Daoy (cell line): ENCODE data around the gene MAN1B1. TPM values are rescaled to one million over a fixed set of nuclear protein-coding genes. Genes with fewer than 3 reads are reported as not detected.

ENCODE experiments used
- DNase-seq: peaks from one replicate; pipeline ENCODE4 v3.0.0-alpha.2; 2015; ENCODE audit warnings: low read depth
- total RNA-seq: library from RNA; depleted of rRNA; stranded (reverse); fragments of >200 nt; shearing (Covaris generic); gene quantifications from 2 replicates; pipeline ENCODE4 v1.2.3, GENCODE V29; 2014; rRNA removed

Gene MAN1B1
- 57.5 and 61.9 TPM in 2 replicates for total RNA-seq

GRCh38 chr9:137086531-137087408 lies at the start of gene MAN1B1:
MAN1B1 (plus strand) TSS chr9:137086985; CDS start chr9:137087000, 15 bp downstream.
- DNase-seq = peak; percentile 100

- no peak for DNase-seq
Measured at GRCh38 chr9:137037035-137037434, 49.8 kb upstream of the MAN1B1 start.

- DNase-seq = no peak
Measured at GRCh38 chr9:137037483-137037882, 49.3 kb upstream of the MAN1B1 start.

GRCh38 chr9:137038916-137039315 lies 47.9 kb upstream of the MAN1B1 start:
- DNase-seq = no peak

DNA sequence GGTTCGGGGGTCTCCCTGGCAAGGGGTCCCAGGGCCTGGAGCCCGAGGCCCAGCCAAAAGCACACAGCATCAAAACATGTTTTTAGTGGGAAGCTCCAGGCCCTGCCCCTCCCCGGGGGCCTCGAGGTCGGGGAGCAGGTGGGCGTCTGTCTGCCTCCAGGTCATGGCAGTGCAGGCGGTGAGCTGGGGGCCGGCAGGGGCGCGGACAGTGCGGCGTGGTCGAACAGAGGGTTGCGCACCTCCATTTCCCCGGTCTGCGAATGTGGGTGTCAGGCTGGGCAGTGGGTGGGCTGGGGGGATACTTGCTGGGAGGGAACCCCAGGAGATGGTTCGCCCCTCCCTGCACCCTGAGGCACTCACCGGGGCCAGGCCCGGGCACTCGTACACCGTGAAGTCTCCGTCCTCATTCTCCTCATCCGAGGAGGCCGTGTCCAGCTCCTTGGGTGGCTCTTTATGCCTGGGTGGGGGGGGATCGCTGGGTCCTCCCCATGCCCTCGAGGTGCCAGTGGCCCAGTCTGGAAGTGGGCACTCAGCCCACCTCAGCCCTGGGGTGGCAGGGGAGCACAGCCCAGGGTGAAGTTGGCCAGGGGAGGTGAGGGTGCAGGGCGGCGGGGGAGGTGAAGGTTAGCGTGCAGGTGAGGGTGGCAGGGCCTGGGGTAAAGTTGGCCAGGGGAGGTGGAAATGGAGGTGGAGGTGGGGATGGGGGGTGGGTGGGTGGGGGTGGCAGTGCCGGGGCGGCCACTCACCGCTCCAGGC lies 47.0 kb upstream of the MAN1B1 start:
- no peak for DNase-seq

DNA sequence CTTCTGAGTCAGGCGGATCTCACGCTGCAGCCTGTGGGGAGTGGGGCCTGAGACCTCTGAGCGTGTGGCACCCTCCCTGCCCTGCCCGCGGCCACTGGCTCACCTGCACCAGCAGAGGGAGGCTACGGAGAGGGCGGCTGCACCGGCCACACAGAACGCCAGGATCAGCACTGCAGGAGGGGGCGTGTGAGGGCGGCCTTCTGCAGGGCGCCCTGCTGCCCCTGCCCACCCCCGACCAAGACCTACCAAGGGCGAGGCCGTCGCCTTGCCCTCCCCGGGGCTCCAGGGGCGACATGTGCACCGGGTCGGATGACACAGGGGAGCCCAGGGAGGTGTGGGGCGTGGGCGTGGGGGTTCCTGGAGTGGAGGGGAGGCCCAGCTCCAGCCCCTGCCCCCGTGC lies 46.2 kb upstream of the MAN1B1 start:
- DNase-seq = no peak

GRCh38 chr9:137041124-137041523 lies 45.7 kb upstream of the MAN1B1 start:
- no peak for DNase-seq

- no peak for DNase-seq
Measured at GRCh38 chr9:137042751-137043727, 43.7 kb upstream of the MAN1B1 start.

DNA sequence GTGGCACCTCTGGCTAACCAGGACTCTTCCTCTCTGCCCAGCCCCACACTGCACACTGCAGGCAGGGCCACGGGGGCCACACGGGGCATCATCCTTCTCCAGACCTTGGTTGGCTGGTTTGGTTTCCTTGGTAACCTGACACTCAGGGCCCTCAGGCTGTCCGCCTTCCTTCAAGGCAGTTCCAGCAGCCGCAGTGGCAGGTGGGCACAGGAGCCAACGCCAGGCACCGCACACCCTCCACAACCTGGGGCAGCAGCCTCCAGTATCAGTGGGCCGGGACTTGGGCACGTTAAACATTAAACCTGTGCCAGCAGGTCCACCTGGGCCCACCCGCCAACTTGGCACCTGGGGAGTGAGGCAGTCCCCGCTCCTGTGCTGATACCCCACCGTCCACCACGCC lies 42.7 kb upstream of the MAN1B1 start:
- no peak for DNase-seq

DNA sequence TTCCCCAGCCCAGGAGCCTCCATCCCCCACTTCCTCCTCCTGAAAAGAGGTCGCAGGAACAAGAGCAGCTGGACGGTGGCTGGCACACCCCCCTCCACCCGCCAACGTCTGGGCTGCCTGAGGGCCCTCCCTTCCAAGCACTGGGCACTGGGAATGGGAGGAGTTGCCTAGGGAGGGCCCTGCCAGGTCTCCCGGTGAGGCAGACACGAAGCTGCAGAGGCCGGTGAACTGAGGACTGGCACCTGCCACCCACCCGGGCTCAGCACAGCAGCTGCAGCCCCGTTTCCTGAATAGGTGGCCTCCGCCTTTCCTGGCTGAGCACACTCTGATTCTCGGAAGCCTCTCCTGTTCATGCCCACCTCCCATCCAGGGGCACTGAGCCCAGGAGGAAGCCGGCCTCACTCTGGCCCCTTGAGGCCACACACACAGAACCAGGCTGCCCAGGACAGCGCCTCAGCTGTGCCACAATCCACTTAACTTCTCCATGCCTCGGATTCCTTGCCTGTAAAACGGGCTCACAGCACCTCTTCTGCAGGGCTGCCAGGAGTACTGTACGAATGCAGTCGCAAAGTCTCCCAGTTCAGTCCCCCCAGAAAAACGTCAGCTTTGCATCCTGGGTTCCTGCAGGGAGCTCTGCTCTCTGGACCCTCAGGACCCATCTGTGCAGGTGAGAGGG lies 42.1 kb upstream of the MAN1B1 start:
- DNase-seq = peak; percentile 44

DNA sequence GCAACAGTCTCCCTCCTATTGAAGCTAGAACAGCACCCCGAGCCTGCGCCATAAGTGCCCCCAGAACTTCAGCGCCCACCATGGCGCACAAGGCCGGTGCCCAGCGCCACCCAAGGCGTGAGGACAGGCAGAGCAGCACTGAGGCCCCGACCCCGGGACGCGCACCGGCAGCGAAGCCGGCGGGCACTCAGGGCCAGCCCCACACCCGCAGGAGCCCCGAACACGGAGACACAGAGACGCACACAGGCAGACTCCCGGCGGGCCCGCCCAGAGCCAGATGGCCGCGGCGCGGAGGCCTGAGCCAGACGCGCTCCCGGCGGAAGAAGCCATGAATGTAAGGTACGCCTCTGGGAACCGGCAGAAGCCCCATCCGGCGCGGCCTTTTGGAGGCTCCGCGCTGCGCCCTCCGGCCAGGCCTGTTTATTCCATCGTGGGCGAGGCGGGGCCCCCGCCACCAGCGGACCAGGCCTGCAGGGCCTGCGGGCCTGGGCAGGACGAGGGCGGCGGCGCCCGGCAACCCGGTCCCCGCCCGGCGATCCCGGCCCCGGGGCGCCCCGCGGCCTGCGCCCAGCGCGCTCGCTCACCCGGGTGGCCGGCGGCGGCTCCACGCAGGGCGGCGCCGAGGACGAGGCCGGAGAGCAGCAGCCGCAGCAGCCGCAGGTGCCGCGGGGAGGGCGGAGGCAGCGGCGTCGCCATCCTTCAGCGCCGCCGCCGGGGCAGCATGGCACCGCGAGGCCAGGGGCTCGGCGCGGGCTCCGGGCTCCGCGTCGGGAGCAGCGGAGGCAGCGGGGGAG lies 41.3 kb upstream of the MAN1B1 start:
- DNase-seq = peak; percentile 70

- DNase-seq = peak; percentile 90
Measured at GRCh38 chr9:137046088-137046787, 40.5 kb upstream of the MAN1B1 start, which contains the start of gene NPDC1. NPDC1 (minus strand) TSS chr9:137046177; CDS start chr9:137045989, 188 bp downstream.

- peak; percentile 63 for DNase-seq
Measured at GRCh38 chr9:137048655-137049543, 37.9 kb upstream of the MAN1B1 start.

- peak; percentile 80 for DNase-seq
Measured at GRCh38 chr9:137049544-137050449, 37.0 kb upstream of the MAN1B1 start.

- peak; percentile 63 for DNase-seq
Measured at GRCh38 chr9:137050570-137050969, 36.2 kb upstream of the MAN1B1 start.

- DNase-seq = no peak
Measured at GRCh38 chr9:137051145-137051724, 35.5 kb upstream of the MAN1B1 start.

DNA sequence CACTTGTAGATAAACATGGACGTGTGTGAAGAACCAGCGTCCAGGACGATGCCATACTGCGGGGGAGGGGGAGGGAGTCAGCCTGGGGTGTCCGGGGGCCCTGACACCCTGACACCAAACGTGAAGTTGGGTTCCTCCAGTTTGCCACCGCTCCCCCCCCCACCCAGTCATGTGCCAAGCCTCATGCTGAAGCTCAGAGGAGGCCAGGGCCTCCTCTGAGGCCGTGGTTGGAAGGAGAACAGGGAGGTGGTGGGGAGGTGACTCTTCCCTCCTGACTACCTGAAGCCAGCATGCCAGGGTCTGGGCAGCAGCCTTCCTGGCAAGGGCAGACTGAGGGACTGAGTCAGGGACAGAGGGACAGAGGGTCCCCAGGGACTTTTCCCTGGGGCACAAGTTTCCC lies 34.5 kb upstream of the MAN1B1 start:
- no peak for DNase-seq
